ENCODE measurements around the gene NEB.
"Not testable (repeated sequence)": the region's sequence is repeated elsewhere in the genome, so short reads cannot be mapped to it uniquely, and the experiment has no call there.

NEB gene

DNA sequence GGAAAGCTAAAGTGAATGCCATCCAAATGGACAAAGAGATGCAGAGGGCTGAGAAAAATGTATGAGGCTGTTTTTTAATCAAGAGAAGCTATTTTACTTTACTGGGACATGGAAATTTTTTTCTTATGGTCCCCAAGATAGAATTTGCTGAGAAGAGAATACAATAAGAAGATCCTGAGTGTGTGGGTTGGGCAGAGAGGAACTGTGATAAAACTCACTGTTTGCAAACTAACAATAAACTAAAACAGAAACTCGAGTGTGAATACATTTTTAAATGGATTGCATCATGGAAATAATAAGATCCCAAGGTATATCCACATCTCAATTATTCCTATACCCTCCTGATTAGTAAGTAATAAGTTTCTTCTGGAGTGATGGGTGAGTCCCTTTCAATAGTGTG, 4.4 kb downstream of the NEB start:
- H3K4me3 Mint-ChIP-seq, result no peak overlapping the region
- no peaks in the 10 kb centered on the region for H3K36me3 Mint-ChIP-seq
- H3K27ac Mint-ChIP-seq, result no peak overlapping the region

DNA sequence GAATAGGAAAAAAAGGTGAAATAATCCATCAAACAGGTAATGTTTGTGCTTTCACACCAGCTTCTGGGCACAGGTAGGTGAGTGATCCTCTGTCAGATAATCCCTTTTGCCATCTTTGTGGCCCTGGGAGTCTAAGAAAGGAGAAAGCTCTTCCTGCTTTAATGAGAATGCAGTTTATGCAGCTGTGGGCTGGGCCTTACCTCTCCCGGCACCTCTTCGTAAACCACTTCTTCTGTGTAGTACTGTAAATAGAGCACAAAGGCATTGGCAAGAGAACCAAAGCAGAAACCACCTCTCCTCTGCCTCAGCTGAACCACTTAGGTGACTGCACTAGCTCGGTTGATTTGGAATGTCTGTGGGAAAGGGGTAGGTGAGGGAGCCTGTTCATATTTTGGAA, 4.9 kb downstream of the NEB start:
- no peaks in the 10 kb centered on the region for H3K4me1 Mint-ChIP-seq (ENCODE audit: low read depth)
- no peak overlapping the region for H3K4me3 Mint-ChIP-seq
- H3K36me3 Mint-ChIP-seq, result peaks cover 2% of the 10 kb centered on the region
- peaks cover 3% of the 10 kb centered on the region for H3K27me3 Mint-ChIP-seq
- no peaks in the 10 kb centered on the region for H3K9me3 Mint-ChIP-seq (ENCODE audit: low read depth)
- no peak overlapping the region for H3K27ac Mint-ChIP-seq

More for the DNA sequence above, 4.4 kb downstream of the NEB start:
- Mint-ChIP-seq H3K27me3 (peaks cover 1% of the 10 kb centered on the region), H3K4me1 (ENCODE audit: low read depth) (no peaks in the 10 kb centered on the region), H3K9me3 (ENCODE audit: low read depth) (no peaks in the 10 kb centered on the region)

GRCh38 chr2:151728804-151729414, 5.4 kb downstream of the NEB start:
- Mint-ChIP-seq H3K36me3 (peaks cover 5% of the 10 kb centered on the region), H3K9me3 (ENCODE audit: low read depth) (no peaks in the 10 kb centered on the region), H3K27me3 (peaks cover 3% of the 10 kb centered on the region)

DNA sequence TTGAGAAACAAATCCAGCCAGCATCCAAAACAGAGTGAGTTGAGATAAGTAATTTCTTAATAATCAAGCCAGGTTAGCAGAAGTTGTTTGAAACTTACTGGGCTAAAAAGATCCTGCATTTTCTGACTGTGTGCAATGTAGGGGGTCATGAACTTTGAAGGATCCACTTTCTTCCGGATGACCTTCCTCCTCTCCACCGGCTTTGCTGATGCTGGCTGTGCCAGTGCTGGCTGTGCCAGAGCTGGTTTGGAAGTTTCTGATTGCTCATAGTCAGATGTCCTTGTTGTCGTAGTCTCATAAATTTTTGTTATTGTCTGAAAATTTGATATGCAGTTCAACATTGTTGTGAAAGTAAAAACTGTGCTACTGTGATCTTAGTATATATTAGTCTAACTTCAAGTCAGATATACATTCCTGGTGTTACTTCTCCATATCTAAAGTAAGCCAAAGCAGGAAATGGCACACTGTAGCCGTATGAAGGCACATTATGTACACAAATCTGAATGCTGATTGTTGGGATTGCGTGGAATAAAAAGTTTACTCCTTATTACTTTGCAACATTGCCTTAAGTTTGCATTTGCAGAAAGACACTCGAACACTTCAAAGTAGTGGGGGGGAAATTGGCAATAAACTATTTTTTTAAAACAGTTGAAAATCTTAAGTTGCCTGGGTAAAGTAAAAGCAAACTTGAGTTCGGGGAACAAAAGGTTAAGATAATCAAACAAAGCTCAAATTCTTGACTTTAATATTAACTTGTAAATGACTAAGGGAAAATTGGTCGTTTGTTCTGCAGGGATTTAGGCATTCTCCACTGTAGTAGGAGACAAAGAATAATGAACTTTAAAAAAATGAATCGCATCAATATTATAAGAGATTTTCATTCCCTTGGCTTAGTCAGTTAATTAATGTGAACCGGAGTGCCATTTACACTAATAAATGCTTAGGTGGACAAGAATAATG, 6.4 kb downstream of the NEB start:
- Mint-ChIP-seq H3K27ac (no peak overlapping the region), H3K27me3 (peaks cover 3% of the 10 kb centered on the region), H3K36me3 (peaks cover 5% of the 10 kb centered on the region), H3K4me1 (ENCODE audit: low read depth) (no peaks in the 10 kb centered on the region), H3K9me3 (ENCODE audit: low read depth) (no peaks in the 10 kb centered on the region), H3K4me3 (no peak overlapping the region)

More at GRCh38 chr2:151728804-151729414, 5.4 kb downstream of the NEB start:
- H3K27ac Mint-ChIP-seq, result no peak overlapping the region
- no peaks in the 10 kb centered on the region for H3K4me1 Mint-ChIP-seq (ENCODE audit: low read depth)
- no peak overlapping the region for H3K4me3 Mint-ChIP-seq

- no peak overlapping the region for H3K4me3 Mint-ChIP-seq
- no peak overlapping the region for H3K27ac Mint-ChIP-seq
Measured at GRCh38 chr2:151721161-151721560, 13.1 kb downstream of the NEB start.

DNA sequence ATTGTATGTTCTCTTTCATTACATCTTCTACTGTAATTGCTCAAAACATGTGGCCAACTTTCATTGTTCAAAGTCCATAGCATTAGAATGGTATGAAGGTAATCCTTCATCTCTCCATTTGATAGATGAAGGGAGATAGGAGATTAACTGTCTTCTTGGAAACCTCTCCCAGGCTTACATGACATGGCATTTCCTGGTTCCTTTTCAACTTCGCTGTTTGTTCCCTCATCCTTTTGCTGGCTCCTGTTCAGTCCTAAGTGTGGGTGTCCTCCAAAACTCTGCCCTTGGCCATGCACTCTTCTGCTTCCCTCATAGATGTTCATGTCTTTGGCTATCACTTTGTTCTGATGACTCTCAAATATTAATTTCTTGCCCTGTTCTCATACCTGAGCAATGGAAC, 13.8 kb downstream of the NEB start:
- no peaks in the 10 kb centered on the region for H3K9me3 Mint-ChIP-seq (ENCODE audit: low read depth)
- H3K27me3 Mint-ChIP-seq, result peaks cover 1% of the 10 kb centered on the region
- H3K4me3 Mint-ChIP-seq, result no peak overlapping the region
- peaks cover 10% of the 10 kb centered on the region for H3K36me3 Mint-ChIP-seq
- no peaks in the 10 kb centered on the region for H3K4me1 Mint-ChIP-seq (ENCODE audit: low read depth)
- H3K27ac Mint-ChIP-seq, result no peak overlapping the region

More at GRCh38 chr2:151721161-151721560, 13.1 kb downstream of the NEB start:
- H3K9me3 Mint-ChIP-seq (ENCODE audit: low read depth), result no peaks in the 10 kb centered on the region
- no peaks in the 10 kb centered on the region for H3K4me1 Mint-ChIP-seq (ENCODE audit: low read depth)
- peaks cover 10% of the 10 kb centered on the region for H3K36me3 Mint-ChIP-seq
- H3K27me3 Mint-ChIP-seq, result peaks cover 1% of the 10 kb centered on the region

DNA sequence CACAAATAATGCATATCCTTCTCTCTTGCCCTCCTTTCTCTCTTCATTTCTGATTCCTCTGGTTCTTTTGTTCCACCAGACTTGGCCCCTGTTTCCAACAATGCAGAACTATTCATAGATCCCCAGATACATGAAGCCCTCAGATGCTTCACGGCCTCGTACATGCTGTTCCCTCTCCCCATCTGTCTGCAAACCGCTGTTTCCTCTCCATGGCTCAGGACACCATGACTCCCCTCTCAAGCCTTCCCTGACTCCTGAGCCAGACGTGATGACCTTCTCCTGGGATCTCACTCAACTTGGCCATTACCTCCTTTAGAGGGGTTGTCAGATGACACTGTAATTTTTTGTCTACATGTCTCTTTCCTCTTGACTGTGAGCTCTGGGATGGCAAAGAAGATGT, 15.5 kb downstream of the NEB start:
- no peak overlapping the region for H3K4me3 Mint-ChIP-seq
- no peaks in the 10 kb centered on the region for H3K9me3 Mint-ChIP-seq (ENCODE audit: low read depth)
- no peaks in the 10 kb centered on the region for H3K27me3 Mint-ChIP-seq
- H3K27ac Mint-ChIP-seq, result no peak overlapping the region
- H3K36me3 Mint-ChIP-seq, result peaks cover 5% of the 10 kb centered on the region
- H3K4me1 Mint-ChIP-seq (ENCODE audit: low read depth), result no peaks in the 10 kb centered on the region

- no peaks in the 10 kb centered on the region for H3K9me3 Mint-ChIP-seq (ENCODE audit: low read depth)
- peaks cover 5% of the 10 kb centered on the region for H3K36me3 Mint-ChIP-seq
- H3K27me3 Mint-ChIP-seq, result no peaks in the 10 kb centered on the region
- H3K4me1 Mint-ChIP-seq (ENCODE audit: low read depth), result no peaks in the 10 kb centered on the region
- no peak overlapping the region for H3K4me3 Mint-ChIP-seq
- H3K27ac Mint-ChIP-seq, result no peak overlapping the region
Measured at GRCh38 chr2:151718247-151718646, 16.0 kb downstream of the NEB start.

GRCh38 chr2:151716721-151717120, 17.6 kb downstream of the NEB start:
- no peak overlapping the region for H3K27ac Mint-ChIP-seq
- no peaks in the 10 kb centered on the region for H3K9me3 Mint-ChIP-seq (ENCODE audit: low read depth)
- no peaks in the 10 kb centered on the region for H3K4me1 Mint-ChIP-seq (ENCODE audit: low read depth)
- no peaks in the 10 kb centered on the region for H3K27me3 Mint-ChIP-seq
- H3K36me3 Mint-ChIP-seq, result peaks cover 3% of the 10 kb centered on the region
- no peak overlapping the region for H3K4me3 Mint-ChIP-seq

- no peak overlapping the region for H3K27ac Mint-ChIP-seq
- H3K4me1 Mint-ChIP-seq (ENCODE audit: low read depth), result no peaks in the 10 kb centered on the region
- no peak overlapping the region for H3K4me3 Mint-ChIP-seq
- no peaks in the 10 kb centered on the region for H3K9me3 Mint-ChIP-seq (ENCODE audit: low read depth)
- H3K36me3 Mint-ChIP-seq, result peaks cover under 1% of the 10 kb centered on the region
- no peaks in the 10 kb centered on the region for H3K27me3 Mint-ChIP-seq
Measured at GRCh38 chr2:151713291-151713903, 20.9 kb downstream of the NEB start.

GRCh38 chr2:151711025-151711424, 23.3 kb downstream of the NEB start:
- Mint-ChIP-seq H3K27me3 (no peaks in the 10 kb centered on the region), H3K4me3 (no peak overlapping the region), H3K4me1 (ENCODE audit: low read depth) (no peaks in the 10 kb centered on the region), H3K36me3 (no peaks in the 10 kb centered on the region), H3K27ac (no peak overlapping the region), H3K9me3 (ENCODE audit: low read depth) (no peaks in the 10 kb centered on the region)

- peaks cover 2% of the 10 kb centered on the region for H3K36me3 Mint-ChIP-seq
- no peak overlapping the region for H3K4me3 Mint-ChIP-seq
- no peaks in the 10 kb centered on the region for H3K27me3 Mint-ChIP-seq
- no peak overlapping the region for H3K27ac Mint-ChIP-seq
- H3K4me1 Mint-ChIP-seq (ENCODE audit: low read depth), result no peaks in the 10 kb centered on the region
- no peaks in the 10 kb centered on the region for H3K9me3 Mint-ChIP-seq (ENCODE audit: low read depth)
Measured at GRCh38 chr2:151708788-151709187, 25.5 kb downstream of the NEB start.

DNA sequence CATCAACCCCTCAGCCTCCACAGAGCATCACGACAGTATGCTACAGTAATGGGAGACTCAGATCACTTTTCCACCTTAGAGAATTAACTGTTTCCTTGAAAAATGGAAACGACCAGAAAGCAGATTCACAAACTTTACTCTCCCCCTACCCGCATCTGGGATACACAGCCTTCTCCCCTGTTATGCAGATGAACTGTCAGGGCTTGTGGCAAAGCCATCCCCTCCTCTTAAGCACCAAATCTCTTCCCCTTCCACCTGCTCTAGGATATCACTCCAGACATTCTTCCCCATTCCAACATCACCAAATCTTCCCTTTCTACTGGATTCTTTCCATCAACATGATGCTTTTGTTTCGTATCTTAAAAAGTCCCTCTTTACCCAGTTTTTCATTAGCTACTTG, 26.4 kb downstream of the NEB start:
- H3K9me3 Mint-ChIP-seq (ENCODE audit: low read depth), result no peaks in the 10 kb centered on the region
- H3K4me3 Mint-ChIP-seq, result no peak overlapping the region
- no peaks in the 10 kb centered on the region for H3K27me3 Mint-ChIP-seq
- H3K27ac Mint-ChIP-seq, result no peak overlapping the region
- H3K4me1 Mint-ChIP-seq (ENCODE audit: low read depth), result no peaks in the 10 kb centered on the region
- H3K36me3 Mint-ChIP-seq, result peaks cover 2% of the 10 kb centered on the region

GRCh38 chr2:151704480-151704961, 29.8 kb downstream of the NEB start:
- H3K27ac Mint-ChIP-seq; H3K4me3 Mint-ChIP-seq; H3K27me3 Mint-ChIP-seq; H3K36me3 Mint-ChIP-seq; H3K4me1 Mint-ChIP-seq (ENCODE audit: low read depth); H3K9me3 Mint-ChIP-seq (ENCODE audit: low read depth): not testable (repeated sequence)

- H3K36me3 Mint-ChIP-seq; H3K4me1 Mint-ChIP-seq (ENCODE audit: low read depth); H3K27me3 Mint-ChIP-seq; H3K4me3 Mint-ChIP-seq; H3K9me3 Mint-ChIP-seq (ENCODE audit: low read depth); H3K27ac Mint-ChIP-seq: not testable (repeated sequence)
Measured at GRCh38 chr2:151698134-151698533, 36.1 kb downstream of the NEB start.

Measured in activated naive CD8-positive, alpha-beta T cell (primary cell).